GM11168 (cell line): ENCODE data around the gene NUBP2.

Experiments used
- in situ Hi-C: fragments of 300-500 bp; cut with MboI; formaldehyde crosslinking; loops from one replicate; pipeline ENCODE4 v1.12.0; 2022; ENCODE audit warnings: low sequenced_read_pairs; ENCODE audit not compliant: unreplicated experiment

The NUBP2 gene, protein sequence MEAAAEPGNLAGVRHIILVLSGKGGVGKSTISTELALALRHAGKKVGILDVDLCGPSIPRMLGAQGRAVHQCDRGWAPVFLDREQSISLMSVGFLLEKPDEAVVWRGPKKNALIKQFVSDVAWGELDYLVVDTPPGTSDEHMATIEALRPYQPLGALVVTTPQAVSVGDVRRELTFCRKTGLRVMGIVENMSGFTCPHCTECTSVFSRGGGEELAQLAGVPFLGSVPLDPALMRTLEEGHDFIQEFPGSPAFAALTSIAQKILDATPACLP

DNA sequence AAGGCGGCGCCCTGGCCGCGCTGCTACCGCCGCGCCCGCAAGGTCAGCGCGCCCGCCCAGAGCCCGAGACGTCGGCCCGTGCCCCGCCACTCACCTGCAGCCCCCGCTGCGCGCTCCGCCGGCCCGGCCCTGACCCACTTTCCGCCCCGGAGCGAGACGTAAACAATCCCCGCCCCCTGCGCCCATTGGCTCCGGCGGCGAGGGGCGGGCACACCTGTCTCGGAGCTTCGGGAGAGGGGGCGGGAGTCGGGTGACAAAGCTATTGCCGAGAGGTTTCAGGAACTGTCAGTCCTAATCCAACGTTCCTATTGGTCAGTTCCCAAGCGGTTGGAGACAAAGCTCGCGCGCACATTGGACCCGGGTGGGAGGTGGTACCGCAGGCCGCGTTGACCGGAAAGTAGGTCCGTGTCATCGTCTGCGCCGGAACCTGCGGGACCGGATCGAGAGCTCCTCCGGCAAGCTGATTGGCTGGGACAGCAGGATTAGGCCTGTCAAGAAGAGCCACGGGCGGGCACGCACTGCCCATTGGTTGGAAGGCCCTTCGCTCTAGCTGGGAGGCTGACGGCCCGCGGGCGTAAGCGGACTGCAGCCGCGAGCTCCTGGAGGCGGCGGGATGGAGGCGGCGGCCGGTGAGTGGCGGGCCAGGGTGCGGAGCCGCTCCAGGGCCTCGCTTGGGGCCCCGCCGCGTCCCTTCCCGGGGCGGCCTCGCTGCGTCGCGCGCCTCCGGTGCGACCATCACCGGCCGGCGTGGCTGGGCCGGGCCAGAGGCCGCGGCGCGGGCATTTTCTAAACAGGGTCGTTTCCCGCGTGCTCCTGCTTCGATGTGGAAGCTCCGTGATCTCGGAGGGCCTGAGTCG, at the start of gene NUBP2, which contains the start of gene SPSB3:
TSS of gene NUBP2 (plus strand) at position 553 of the 857 bp plus-strand sequence. CDS start at position 614, 61 bp downstream.
TSS of gene SPSB3 (minus strand) at position 164 of the 857 bp plus-strand sequence. CDS start 1,088 bp downstream, outside the sequence.
- in situ Hi-C loops, result no loop called here

DNA sequence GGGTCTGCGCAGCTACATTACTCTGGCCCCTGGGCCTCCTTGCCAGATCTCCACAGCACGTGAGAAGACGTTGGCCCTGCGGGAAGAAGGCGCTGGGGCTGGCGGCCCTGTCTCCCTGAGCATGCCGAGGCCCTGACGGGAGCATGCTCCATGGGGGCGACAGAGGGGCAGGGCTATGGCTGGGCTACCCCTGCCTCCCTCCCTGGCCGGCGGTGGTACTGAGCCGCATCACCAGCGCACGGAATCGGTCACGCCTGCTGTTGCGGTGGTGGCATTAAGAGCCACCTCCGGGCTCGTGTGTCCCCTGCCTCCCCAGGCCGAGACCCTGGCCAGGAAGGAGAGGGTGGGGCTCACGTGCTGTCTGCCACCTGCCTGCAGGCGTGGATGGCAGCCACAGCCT, 48.6 kb upstream of the NUBP2 start:
- in situ Hi-C loops, result no loop called here

DNA sequence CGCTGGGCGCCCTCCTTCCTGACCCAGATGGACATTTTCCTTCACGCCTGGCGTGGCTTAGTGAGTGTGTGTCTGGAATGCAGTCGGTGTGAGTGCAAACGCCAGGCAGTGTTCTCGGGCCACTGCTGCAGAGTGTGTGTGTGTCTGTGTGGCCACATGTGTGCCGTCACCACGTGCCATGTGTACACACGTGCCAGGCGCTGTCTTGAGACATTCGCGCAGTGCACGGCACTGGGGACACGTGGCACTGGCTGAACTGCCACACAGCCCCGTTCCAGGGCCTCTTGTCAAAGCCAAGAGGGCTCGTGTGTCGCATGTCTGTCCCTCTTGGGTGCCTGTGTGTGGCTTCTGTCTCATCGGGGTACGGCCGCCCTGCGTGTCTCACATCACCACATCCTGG, 47.9 kb upstream of the NUBP2 start:
- in situ Hi-C loops, result no loop called here

DNA sequence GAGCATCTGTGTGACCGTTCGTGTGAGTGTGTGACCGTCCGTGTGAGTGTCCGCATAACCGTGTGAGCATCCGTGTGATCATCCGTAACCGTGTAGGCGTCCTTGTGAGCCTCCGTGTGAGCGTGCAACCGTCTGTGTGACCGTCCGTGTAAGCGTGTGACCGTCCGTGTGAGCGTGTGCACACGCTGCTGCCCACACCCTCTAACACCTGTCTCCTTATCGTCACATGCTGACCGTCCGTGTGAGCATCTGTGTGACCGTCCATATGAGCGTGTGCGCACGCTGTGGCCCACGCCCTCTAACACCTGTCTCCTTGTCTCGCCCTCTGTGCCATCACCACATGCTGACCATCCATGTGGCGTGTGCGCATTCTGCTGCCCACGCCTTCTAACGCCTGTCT, 42.5 kb upstream of the NUBP2 start:
- in situ Hi-C loops, result no loop called here

DNA sequence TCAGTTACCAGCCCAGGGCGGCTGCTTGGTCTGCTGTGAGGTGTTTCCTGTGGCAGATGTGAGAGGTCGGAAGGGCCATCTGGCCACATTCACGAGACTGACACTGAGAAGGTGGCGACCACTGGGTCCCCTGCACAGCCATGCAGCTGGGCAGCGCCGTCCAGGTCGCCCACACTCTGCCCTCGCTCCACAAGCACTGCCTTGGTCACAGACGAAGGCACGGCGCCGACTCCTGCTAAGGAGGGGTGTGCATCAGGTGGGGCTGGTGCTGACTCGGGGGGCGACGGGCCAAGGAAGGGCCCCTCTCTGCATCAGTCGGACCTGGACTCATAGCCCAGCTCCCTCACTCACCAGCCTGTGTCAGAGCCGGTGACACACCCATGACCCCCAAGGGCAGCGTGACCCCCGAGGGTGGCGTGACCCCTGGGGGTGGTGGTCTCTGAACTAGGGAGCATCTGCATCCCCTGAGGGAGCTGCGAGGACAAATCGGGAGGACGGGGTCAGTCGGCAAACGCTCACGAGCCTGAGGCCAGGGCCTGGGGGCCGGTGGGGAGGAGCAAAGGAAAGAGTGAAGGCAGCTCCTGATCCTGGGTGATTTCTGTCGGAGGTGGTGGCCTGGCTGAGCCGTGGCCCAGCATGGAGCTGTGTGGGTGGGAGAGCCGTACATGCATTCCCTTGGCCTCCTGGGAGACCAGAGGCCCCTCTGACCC, 41.8 kb upstream of the NUBP2 start:
- in situ Hi-C loops, result no loop called here

DNA sequence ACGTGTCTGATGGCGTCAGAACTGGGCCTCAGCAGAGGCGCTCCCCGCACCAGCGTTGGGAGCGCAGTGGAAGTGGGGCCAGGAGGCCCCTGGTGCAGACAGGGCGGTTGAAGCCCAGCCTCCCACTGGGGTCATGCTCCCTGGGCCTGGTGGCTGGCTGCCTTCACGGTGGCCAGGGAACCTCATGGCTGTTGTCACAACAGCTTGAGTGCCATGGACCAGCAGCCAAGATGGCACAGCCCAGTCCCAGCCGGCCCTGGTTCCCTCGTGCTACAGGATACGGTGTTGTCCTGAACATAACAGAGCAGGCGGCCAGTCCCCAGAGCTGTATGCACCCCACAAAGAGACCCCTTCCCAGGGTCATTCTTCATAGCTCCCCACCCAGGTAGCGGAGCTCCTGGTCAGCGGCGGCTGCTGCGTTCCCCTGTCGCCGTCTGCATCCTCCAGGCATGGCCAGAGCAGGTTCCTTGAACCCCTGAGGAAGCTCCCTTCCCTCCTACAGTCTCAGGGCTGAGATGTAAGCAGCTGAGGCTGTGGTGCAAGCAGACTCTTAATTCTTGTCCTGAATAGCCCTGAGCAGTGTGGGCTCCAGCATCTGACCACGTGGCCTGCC, 41.1 kb upstream of the NUBP2 start:
- in situ Hi-C loops, result no loop called here

DNA sequence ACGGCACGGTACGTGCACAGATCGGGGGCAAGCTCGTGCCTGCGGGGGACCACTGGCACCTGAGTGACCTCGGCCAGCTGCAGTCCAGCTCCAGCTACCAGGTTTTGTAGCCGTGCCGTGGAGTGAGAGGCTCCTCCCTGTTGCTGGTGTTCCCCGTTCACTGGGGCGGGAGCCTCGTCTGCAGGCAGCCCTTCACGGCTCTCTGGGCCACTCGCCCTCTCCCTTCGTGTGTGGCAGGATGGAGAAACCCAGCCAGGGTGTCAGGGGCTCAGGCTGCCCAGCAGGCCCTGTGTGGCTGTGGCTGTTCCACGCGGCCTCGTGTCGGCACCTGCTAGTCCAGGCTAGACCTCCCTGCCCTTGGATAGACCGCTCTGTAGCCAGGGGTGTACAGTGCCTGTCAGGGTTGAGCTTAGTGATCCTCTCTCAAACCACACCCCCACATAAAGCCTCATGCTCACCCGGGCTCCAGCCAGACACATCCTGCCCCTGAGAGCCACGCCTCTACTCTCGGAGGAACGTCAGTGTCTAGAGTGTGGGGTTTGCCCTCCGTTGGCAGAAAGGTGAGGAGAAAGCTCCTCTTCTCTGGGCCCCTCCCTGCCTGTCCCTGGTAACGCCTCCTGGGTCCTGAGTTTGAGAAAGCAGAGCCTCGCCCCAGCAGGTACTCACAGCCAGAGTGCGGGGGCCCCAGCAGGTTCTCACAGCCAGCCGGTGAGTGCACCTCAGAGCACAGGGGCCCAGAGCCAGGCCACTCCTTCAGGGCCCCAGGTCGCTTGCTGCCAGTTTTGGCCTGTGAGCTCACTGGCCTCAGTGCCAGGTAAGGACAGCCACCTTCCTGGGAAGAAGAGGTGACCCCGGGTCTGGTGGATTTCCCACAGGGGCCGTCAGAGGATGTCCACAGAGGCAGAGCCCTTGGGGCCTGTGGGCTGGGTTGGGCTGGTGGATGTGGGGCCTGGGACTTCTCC, 39.1 kb upstream of the NUBP2 start:
- in situ Hi-C loops, result no loop called here

DNA sequence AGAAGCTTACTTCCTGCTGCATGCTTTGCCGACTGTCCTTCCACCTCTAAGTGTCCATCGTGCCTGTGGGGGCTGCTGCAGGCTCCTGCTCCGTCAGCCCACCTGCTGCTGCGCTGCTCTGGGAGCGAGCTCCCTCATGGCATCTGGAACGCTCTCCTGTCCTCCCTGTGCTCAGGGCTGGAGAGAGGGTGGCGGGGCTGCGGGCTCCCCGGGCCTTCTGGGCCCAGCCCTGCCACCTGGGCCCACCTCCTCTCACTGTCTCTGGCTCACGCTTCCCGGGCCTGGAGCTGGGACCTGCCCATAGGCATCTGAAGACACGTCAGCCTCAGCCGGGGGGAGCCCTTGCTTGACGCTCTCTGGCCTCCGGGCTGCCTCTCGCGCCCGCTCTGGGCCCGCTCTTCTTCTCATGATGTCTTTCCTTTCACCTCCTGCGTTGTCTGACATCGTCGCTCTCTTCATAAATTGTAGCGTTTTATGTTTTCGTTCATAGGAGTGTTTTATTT, 38.4 kb upstream of the NUBP2 start:
- in situ Hi-C loops, result no loop called here

DNA sequence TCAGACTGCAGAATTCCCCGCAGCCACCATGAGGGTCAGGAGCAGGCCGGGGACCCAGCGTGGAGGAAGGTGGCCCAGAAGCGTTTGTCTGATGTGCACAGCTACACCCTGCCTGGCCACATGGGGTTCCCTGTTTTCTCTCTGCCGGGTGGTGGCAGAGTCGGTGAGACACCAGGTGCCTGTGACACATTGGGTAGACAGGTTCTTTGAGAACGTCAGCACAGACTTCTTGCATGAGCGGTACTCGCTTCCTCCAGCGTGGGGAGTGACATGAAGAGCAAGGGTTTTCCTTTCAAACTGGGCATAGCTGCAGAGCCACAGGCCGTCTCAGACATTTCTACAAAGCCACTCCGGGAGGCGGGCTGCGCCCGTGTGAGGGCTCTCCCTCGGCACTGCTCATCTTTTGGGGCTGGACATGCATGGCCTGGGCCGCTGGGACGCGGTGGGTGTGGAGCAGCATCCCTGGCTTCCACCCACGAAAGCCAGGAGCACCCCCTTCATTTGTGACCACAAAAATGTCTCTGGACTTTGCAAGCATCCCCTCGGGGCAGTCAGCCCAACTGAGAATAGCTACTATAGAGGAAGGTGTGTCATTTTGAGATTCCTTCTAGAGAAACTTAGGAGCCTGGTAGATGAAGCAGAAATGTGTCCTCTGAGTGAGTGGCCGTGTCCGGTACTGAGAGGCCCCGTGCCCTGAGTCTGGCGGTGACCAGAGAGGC, 37.4 kb upstream of the NUBP2 start:
- in situ Hi-C loops, result no loop called here

DNA sequence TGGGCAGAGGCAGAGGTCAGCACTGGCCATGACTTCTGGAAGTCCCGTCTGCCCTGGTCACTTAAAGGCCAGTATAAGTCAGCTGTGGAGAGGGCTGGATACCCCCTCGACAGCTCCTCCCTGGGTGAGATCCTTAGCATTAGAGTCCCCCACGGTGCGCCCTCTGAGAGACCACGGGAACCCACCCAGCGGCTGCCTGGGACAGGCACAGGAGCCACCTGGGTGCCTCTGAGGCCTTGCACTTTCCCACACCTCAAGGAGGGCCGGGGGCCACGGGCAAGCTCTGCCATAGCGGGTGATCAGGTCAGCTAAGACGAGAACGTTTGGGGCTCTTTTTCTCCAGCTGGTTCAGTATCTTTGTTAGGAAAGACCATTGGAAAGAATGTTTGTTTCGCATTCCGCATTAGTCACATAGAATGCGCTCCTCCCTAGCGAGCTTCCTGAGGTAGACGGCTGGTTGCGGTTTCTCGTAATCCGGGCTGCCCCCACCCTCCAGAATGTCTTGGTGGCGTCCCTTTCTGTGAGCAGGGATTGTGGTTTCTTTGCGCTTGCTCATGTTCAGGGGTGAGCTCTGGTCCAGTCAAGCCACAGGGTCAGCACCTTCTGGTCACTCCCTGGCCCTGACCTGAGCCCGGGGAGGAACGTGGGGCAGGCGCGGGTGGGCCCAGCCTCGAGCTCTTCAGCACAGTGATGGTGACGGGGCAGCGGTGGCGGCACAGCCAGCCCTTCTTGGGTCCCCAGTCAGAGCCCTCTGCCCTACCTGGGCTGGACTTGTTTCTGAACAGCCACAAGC, 36.7 kb upstream of the NUBP2 start:
- in situ Hi-C loops, result no loop called here

DNA sequence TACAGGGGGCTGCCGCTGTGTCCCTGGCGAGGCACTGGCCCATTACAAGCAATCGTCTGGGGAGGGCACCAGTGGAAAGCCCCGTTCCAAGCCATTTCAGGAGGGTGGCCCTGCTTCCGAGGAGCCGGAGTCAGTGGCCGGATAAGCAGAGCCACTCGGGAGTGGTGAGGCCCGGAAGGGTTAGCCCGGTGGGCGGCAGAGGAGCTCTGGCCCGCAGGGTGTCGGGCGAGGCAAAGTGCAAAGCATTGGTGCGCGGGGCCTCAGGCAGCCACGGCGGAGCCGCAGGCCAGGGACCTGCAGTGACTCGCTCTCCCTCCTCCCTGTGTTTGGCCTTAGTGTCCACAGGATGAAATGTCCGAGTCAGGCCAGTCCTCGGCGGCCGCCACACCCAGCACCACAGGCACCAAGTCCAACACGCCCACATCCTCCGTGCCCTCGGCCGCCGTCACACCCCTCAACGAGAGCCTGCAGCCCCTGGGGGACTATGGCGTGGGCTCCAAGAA, 36.0 kb upstream of the NUBP2 start:
- in situ Hi-C loops, result no loop called here

DNA sequence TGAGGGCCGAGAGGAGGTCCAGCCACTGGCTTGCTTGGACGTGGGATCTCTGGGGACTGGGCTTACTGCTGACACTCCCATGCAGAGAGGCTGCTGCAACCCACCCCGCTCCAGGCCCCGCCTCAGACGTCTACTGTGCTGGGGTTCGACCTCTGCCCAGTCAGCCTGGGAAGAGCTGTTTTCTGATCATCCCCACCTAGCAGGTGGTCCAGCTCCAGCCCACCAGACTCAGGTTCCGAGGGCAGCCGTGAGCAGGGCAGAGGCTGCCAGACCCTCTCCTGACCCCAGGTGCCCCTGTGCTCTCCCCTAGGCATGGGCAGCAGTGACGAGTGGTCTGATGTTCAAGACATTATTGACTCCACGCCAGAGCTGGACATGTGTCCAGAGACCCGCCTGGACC, 34.8 kb upstream of the NUBP2 start:
- in situ Hi-C loops, result no loop called here

DNA sequence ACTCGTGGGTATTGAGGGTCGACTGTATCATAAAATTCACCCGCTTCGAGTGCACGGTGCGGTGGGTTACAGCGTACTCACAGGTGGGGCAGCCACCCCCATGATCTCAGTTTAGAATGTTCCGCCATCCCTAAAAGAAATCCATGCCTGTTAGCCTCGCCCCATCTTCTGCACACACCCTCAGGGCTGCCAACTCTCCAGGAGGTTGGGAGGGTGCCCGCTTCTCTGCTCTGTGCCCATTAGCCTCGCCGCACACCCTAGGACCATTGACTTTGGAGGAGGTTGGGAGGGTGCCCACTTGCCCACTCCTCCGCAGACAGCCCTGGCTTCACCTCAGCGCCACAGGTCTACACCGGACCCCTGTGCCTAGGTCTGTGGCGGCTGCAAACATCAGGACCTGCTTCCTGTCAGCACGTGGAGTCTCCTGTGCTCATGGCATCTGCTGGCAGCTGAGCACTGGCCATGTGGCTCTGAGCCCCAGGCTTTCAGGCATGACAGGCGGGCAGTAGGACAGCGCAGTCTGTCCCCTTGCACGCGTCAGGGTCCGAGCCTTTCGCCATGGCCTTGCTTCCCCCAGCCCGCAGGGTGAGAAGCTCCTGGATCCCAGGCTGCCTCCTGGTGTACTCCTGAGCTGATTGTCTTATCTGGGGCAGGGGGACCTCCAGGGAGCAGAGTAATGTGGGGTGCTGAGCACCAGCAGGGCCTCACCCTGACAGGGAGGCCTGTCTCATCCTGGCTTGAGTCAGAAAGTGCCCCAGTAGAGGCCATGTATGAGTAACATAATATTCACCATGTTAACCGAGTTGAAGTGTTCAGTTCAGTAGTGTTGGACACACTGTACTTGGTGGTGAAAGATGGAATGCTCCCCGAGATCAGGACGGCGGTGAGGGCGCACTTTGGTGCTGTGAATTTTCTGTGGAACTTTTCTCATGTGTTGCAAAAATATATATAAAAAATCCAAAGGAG, 33.3 kb upstream of the NUBP2 start:
- in situ Hi-C loops, result no loop called here

DNA sequence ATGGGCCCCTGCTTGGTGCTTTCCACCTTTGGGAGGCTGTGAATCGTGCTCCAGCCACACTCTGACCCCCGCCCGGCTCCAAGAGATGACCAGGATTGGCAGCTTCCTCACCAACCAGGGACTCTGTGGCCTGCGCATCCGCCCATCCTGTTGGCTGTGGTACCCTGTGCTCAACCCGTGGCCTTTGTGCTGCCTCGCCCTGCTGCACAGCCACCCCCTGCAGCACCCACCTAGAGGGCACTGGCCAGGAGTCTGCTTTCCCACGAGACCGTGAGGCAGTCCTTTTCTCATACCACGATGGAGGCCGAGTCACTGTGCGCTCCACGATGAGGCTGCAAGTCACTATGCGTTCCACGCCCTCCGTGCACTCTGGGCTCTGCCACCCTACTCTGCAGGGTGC, 30.8 kb upstream of the NUBP2 start:
- in situ Hi-C loops, result no loop called here

DNA sequence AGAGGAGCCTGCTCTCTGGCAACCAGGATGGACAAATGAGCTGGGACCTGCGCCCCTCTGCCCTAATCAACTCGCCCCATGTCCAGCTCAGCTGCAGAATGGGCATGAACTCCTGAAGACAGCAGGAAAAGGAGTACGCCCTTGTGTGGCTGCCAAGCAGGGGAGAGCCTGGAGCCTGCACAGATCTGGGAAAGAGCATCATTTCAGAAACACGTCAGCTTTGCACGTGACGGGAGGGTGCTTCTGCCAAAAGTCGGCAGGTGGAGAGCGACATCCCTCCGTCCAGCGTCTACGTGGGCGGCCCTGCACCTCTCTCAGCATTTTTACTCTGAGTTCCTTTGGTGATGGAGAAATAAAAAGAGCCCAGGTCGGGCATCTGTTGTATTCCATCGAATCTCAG, 29.9 kb upstream of the NUBP2 start:
- in situ Hi-C loops, result no loop called here

DNA sequence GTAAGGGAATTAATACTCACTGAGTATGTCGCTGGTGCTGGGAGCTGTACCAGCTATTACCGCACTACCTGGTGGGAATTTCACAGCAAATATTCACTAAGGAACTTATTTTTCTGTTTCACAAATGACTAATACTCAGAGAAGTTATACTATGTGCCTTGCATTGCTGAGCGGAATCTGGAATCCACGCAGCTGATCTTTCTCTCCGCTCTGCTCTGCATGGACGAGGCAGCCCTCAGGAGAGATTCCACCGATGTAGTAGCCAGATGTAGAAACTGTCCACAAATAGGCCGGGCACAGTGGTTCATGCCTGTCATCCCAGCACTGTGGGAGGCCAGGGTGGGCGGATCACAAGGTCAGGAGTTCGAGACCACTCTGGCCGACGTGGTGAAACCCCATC, 28.6 kb upstream of the NUBP2 start:
- in situ Hi-C loops, result no loop called here
